KOPT-K1 (cell line): Measurements from ENCODE around the gene TMEM117.
"Not testable (repeated sequence)": the region's sequence is repeated elsewhere in the genome, so short reads cannot be mapped to it uniquely, and the experiment has no call there.

Experiments used
- H3K27ac ChIP-seq: fragments of 200-600 bp; sonication (generic); 2 replicates; pipeline ENCODE4 v1.5.1; 2016; ENCODE audit warnings: antibody characterized with exemption, mild to moderate bottlenecking, low read depth, low read length; ENCODE audit not compliant: poor library complexity, severe bottlenecking
- H3K36me3 ChIP-seq: fragments of 200-600 bp; sonication (generic); 2 replicates; pipeline ENCODE4 v1.5.1; 2017; ENCODE audit warnings: antibody characterized with exemption, mild to moderate bottlenecking, low read length, moderate library complexity; ENCODE audit not compliant: insufficient read depth
- H3K9me3 ChIP-seq: fragments of 200-600 bp; sonication (generic); 2 replicates; pipeline ENCODE4 v1.5.1; 2017; ENCODE audit warnings: antibody characterized with exemption, low read length, mild to moderate bottlenecking; ENCODE audit not compliant: insufficient read depth, poor library complexity, severe bottlenecking

Gene TMEM117

DNA sequence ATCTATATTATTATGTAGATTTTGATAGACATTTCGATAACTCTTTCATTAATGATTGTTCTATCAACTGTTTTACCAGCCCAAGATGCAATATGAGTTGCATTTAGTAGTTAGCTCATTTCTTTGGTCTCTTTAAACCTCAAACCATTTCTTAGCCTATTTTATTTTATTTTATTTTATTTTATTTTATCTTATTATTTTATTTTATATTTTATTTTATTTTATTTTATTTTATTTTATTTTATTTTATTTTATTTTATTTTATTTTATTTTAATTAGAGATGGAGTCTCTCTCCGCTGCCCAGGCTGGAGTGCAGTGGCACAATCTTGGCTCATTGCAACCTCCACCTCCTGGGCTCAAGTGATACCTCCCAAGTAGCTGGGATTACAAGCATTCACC, 191.0 kb downstream of the TMEM117 start:
- H3K36me3 ChIP-seq, H3K27ac ChIP-seq: not testable (repeated sequence)
- peaks cover 11% of the 10 kb centered on the region for H3K9me3 ChIP-seq

DNA sequence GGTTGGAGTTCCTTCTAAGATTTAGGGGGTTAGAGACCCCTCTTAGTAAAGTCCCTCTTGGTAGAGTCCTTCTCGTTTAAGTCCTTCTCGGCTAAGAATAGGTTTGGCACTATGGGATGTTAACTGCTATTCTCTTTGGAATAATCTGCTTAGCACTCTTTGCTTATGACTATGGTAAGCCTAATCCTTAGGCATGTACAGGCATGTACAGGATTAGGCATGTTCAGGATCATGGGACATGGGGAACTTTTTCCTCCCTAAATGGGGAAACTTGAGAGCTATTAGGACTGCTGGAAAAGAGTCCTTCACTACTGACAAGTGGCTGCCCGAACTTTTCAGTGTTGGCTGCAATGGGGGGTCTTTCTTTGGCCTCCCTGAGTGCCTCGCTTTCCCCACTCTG, 193.3 kb downstream of the TMEM117 start:
- H3K36me3 ChIP-seq, result no peaks in the 10 kb centered on the region
- peaks cover 12% of the 10 kb centered on the region for H3K9me3 ChIP-seq
- H3K27ac ChIP-seq, result no peak overlapping the region

GRCh38 chr12:44031472-44032185, 195.7 kb downstream of the TMEM117 start:
- no peak overlapping the region for H3K27ac ChIP-seq
- H3K36me3 ChIP-seq, result no peaks in the 10 kb centered on the region
- peaks cover 12% of the 10 kb centered on the region for H3K9me3 ChIP-seq

- Histone ChIP-seq H3K36me3 (no peaks in the 10 kb centered on the region), H3K9me3 (peaks cover 12% of the 10 kb centered on the region), H3K27ac (no peak overlapping the region)
Observed at GRCh38 chr12:44034906-44035305, 199.0 kb downstream of the TMEM117 start.

DNA sequence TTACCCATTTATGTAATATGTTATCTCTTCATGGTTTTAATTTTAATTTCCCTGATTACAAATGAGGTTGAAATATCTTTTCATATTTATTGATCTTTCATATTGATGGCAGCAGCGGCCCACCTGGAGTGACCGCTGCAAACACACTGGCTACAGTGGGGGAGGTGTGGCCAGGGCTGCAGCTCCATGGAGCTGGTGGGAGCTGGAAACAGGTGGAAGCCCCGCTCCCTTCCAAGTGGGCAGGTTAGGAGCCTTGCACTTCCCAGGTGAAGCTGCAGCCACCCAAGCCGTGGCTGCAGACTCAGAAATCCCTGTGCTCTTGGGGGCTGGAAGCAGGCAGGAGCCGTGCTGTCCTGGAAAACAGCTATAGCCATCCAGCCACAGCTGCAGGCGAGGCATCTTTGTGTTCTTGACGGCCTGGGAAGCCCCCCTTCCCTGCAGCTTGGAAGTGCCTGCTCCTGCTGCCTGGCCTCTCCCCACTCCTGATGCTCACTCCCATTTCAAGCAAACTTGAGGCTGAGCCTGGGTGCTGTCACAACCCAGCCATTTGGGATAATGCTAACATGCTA, 201.1 kb downstream of the TMEM117 start:
- no peaks in the 10 kb centered on the region for H3K36me3 ChIP-seq
- H3K9me3 ChIP-seq, result peaks cover under 1% of the 10 kb centered on the region
- no peak overlapping the region for H3K27ac ChIP-seq

DNA sequence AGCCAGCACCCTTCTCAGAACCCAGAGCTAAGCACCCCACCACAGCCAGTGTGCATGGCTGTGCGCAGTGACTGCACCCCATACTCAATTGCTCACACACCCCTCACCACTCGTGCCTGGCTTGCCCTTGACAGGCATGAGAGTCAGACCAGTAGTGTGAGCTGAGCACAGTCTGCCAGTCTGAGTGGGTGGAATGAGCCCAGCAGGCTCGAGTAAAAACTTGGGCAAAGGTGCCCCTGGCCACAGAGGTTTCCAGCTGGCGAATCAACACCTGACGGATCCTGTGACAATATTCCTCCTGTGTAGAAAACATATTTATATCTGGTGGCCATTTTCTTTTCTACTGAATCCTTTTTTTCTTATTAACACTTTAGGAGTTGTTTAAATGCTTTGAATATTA, 202.5 kb downstream of the TMEM117 start:
- no peaks in the 10 kb centered on the region for H3K9me3 ChIP-seq
- H3K36me3 ChIP-seq, result no peaks in the 10 kb centered on the region
- H3K27ac ChIP-seq, result no peak overlapping the region

- not testable (repeated sequence) for H3K27ac ChIP-seq, H3K36me3 ChIP-seq
Observed at GRCh38 chr12:44044491-44044890, 208.6 kb downstream of the TMEM117 start.

GRCh38 chr12:44046732-44047417, 211.0 kb downstream of the TMEM117 start:
- no peak overlapping the region for H3K27ac ChIP-seq
- no peaks in the 10 kb centered on the region for H3K9me3 ChIP-seq
- H3K36me3 ChIP-seq, result no peaks in the 10 kb centered on the region

More at GRCh38 chr12:44044491-44044890, 208.6 kb downstream of the TMEM117 start:
- H3K9me3 ChIP-seq, result not testable (repeated sequence)

- H3K36me3 ChIP-seq, result no peaks in the 10 kb centered on the region
- H3K27ac ChIP-seq, result no peak overlapping the region
- H3K9me3 ChIP-seq, result no peaks in the 10 kb centered on the region
Observed at GRCh38 chr12:44052554-44052953, 216.7 kb downstream of the TMEM117 start.

- no peaks in the 10 kb centered on the region for H3K9me3 ChIP-seq
- H3K27ac ChIP-seq, result no peak overlapping the region
- no peaks in the 10 kb centered on the region for H3K36me3 ChIP-seq
Observed at GRCh38 chr12:44053549-44054127, 217.8 kb downstream of the TMEM117 start.

- Histone ChIP-seq H3K9me3 (no peaks in the 10 kb centered on the region), H3K36me3 (no peaks in the 10 kb centered on the region), H3K27ac (no peak overlapping the region)
Observed at GRCh38 chr12:44054281-44054680, 218.4 kb downstream of the TMEM117 start.

GRCh38 chr12:44058366-44058765, 222.5 kb downstream of the TMEM117 start:
- no peaks in the 10 kb centered on the region for H3K36me3 ChIP-seq
- no peak overlapping the region for H3K27ac ChIP-seq
- H3K9me3 ChIP-seq, result no peaks in the 10 kb centered on the region

- H3K27ac ChIP-seq, result no peak overlapping the region
- no peaks in the 10 kb centered on the region for H3K36me3 ChIP-seq
- no peaks in the 10 kb centered on the region for H3K9me3 ChIP-seq
Observed at GRCh38 chr12:44059476-44059875, 223.6 kb downstream of the TMEM117 start.

- H3K36me3 ChIP-seq, result no peaks in the 10 kb centered on the region
- H3K27ac ChIP-seq, result no peak overlapping the region
- H3K9me3 ChIP-seq, result no peaks in the 10 kb centered on the region
Observed at GRCh38 chr12:44063671-44064070, 227.8 kb downstream of the TMEM117 start.

DNA sequence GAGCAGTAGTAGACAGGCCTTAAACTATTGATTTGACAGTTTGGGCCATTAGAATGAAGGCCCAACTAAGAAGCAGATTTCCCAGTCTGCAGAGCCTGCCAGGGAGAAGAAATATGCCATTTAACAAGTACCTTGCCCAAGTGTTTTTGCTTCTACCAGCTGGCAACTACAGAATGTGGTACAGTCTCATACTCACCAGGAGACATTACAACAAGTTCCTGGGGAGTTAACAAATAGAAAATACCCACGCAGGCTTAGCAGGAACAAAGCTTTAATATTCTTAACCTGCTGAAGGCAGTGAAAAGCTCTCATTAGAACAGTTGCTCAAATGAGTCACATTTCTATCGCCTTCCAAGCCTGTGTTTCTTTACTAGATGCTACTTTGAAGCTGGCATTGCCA, 241.0 kb downstream of the TMEM117 start:
- H3K27ac ChIP-seq, result no peak overlapping the region
- H3K9me3 ChIP-seq, result no peaks in the 10 kb centered on the region
- H3K36me3 ChIP-seq, result no peaks in the 10 kb centered on the region
